Neural crest cell (in vitro differentiated cells): ENCODE data around the gene HMGXB4. TPM values are rescaled to one million over a fixed set of nuclear protein-coding genes. Genes with fewer than 3 reads are reported as not detected.

Source experiments
- DNase-seq: peaks from one replicate; pipeline ENCODE4 v3.0.0; 2021; ENCODE audit warnings: low read depth, mixed read lengths, low spot score
- H3K27ac Mint-ChIP-seq: one replicate; pipeline ENCODE4 v1.8.0; 2021; ENCODE audit warnings: mild to moderate bottlenecking, mixed read lengths; ENCODE audit not compliant: unreplicated experiment
- H3K27me3 Mint-ChIP-seq: 2 replicates; pipeline ENCODE4 v1.8.0; 2021; ENCODE audit warnings: low read depth, mild to moderate bottlenecking, mixed read lengths
- H3K36me3 Mint-ChIP-seq: 2 replicates; pipeline ENCODE4 v1.8.0; 2021; ENCODE audit warnings: low read depth, mild to moderate bottlenecking, mixed read lengths
- H3K4me1 Mint-ChIP-seq: 2 replicates; pipeline ENCODE4 v1.8.0; 2021; ENCODE audit warnings: mixed read lengths
- H3K4me3 Mint-ChIP-seq: one replicate; pipeline ENCODE4 v1.8.0; 2021; ENCODE audit warnings: mild to moderate bottlenecking, mixed read lengths
- H3K9me3 Mint-ChIP-seq: 2 replicates; pipeline ENCODE4 v1.8.0; 2021; ENCODE audit warnings: mixed read lengths
- CTCF ChIP-seq: fragments of 200-600 bp; sonication (generic); conservative IDR thresholded peaks from 2 replicates; pipeline ENCODE4 v1.5.0; 2021; ENCODE audit warnings: antibody characterized with exemption, mild to moderate bottlenecking
- total RNA-seq: library from RNA; stranded (reverse); gene quantifications from 2 replicates; pipeline ENCODE4 v1.2.1, GENCODE V29; 2021

HMGXB4 gene
- total RNA-seq, 1 donor from 2014 or later: 44.7 TPM

DNA sequence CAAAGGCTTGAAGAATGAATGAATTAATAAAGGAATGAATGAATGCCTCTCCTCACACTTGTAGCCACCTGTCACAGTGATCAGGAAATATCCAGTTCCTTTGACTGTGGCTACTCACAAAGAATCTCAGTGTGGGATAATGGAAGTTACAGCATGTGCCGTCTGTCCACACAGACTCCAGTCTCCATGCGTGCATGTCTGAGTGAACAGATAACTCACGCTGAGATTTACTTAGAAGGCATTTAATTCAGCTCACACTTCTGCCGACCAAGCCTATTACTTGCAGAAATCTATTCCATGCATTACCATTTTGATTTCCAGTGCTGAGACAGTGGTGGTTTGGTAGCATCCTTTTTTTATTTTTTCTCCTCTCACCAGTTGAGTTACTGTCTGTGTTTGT lies 32.3 kb upstream of the HMGXB4 start:
- Mint-ChIP-seq H3K9me3 (no peaks in the 10 kb centered on the region), H3K27ac (no peak overlapping the region), H3K27me3 (peaks cover 17% of the 10 kb centered on the region), H3K4me3 (no peak overlapping the region), H3K4me1 (no peaks in the 10 kb centered on the region), H3K36me3 (no peaks in the 10 kb centered on the region)
- no peak for TF ChIP-seq CTCF
- DNase-seq: no peak

DNA sequence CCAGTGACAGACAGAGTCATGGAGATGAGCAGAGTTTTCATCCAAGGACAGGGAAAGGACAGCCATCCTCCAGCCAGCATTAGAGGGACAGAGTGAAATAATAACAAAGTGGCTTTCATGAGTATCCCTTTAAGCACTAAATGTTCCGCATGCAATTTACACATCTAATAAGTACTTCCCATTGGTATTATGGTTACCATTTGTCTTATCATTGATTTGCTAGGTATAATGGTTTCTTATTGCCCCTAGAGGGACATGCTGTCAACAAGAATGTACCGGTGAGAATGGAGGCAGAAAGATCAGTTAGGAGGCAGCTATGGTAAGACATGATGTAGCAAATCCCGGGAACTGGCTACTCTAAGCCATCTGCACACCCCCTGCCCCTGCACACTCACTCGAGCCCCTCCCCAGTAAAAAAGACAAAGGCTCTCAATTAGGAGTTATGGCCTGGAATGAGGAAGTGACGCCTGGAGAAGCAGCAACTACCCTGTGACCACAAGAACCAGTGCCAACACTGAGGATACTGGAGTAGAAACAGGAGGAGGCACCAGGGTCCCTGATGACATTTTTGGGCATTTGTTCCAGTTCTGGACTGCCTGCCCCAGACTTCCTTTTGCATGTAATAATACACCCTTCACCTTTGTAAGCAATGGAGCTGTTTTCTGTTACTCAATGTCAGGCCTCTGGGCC lies 30.2 kb upstream of the HMGXB4 start:
- H3K9me3 Mint-ChIP-seq: no peaks in the 10 kb centered on the region
- no peak overlapping the region for H3K4me3 Mint-ChIP-seq
- peaks cover 31% of the 10 kb centered on the region for H3K27me3 Mint-ChIP-seq
- TF ChIP-seq CTCF: no peak
- no peaks in the 10 kb centered on the region for H3K36me3 Mint-ChIP-seq
- no peak for DNase-seq
- H3K27ac Mint-ChIP-seq: no peak overlapping the region
- no peaks in the 10 kb centered on the region for H3K4me1 Mint-ChIP-seq

DNA sequence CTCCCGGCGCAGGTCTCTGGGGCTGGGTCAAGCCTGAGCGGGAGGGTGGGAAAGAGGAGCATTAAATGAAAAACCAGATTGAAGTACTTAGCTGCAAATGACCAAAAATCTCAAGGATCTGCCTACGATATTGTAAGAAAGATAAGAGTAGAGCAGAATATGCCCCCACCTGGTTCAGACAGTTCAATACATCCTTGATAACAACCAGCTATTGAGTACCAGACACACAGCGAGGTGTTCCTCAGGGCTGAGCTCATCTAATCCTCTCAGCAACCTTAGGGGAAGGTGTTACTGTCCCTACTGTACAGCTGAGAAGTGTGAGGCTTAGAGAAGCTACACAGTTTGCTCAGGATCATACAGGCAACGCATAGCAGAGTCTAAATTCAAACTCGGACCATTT lies 27.4 kb upstream of the HMGXB4 start:
- DNase-seq: no peak
- no peaks in the 10 kb centered on the region for H3K36me3 Mint-ChIP-seq

GRCh38 chr22:35230417-35230816 lies 26.9 kb upstream of the HMGXB4 start:
- Mint-ChIP-seq H3K27ac (no peak overlapping the region), H3K27me3 (peaks cover 34% of the 10 kb centered on the region), H3K4me3 (no peak overlapping the region), H3K9me3 (no peaks in the 10 kb centered on the region), H3K4me1 (no peaks in the 10 kb centered on the region), H3K36me3 (no peaks in the 10 kb centered on the region)
- TF ChIP-seq CTCF: no peak
- no peak for DNase-seq

More for the DNA sequence above, 27.4 kb upstream of the HMGXB4 start:
- Mint-ChIP-seq H3K27ac (no peak overlapping the region), H3K27me3 (peaks cover 37% of the 10 kb centered on the region), H3K4me1 (no peaks in the 10 kb centered on the region), H3K4me3 (no peak overlapping the region), H3K9me3 (no peaks in the 10 kb centered on the region)
- TF ChIP-seq CTCF: no peak

- Mint-ChIP-seq H3K36me3 (no peaks in the 10 kb centered on the region), H3K27me3 (peaks cover 36% of the 10 kb centered on the region), H3K4me3 (no peak overlapping the region), H3K9me3 (no peaks in the 10 kb centered on the region), H3K27ac (no peak overlapping the region), H3K4me1 (no peaks in the 10 kb centered on the region)
- no peak for TF ChIP-seq CTCF
- DNase-seq: no peak
Measured at GRCh38 chr22:35230839-35231584, 26.3 kb upstream of the HMGXB4 start.
